Fibroblast of skin of scalp (primary cell): ENCODE data around the gene CENPF.

Experiments
- DNase-seq: peaks from one replicate; pipeline ENCODE4 v3.0.0-alpha.2; 2013

Gene CENPF

GRCh38 chr1:214712737-214713136 lies 109.7 kb downstream of the CENPF start:
- DNase-seq = no peak
